Measurements from ENCODE around the gene HOXC11. TPM values are rescaled to one million over a fixed set of nuclear protein-coding genes. Genes with fewer than 3 reads are reported as not detected.

Gene HOXC11
- total and polyA plus RNA-seq, 2 donors, result 1.3 to 1.5 TPM

DNA sequence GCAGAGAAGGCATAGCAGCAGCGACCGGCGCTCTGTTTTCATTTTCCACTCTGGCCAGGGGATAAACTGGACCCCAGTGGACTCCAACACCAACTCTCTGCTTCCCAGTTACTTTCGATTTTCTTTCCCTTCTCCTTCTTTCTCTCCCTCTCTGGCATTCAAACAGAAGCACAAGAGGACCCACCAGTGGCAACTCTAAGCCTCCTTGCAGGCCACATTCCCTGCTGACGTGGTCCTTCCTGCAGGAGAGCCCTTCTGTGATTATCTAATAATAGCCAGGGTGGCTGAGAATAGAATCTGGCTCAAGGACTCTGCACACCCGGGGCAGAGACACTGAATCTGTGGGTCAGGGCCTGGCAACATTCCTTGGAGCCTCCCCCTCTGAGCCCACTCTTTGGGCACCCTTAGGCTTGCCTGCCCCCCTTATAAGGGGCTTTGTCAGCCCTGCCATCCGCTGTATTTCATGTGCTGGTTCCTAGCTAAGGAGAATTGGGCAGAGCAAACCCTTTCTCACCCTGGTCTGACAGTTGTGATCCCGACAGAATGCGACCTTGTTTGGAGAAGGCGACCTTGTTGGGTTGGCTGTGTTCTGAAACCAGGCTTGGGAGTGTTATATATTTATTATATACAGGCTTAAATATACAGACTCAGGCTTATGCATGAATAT is 47.1 kb downstream of the HOXC11 start:
- no peak for DNase-seq (ENCODE audit: extremely low spot score)
- Histone ChIP-seq H3K36me3 (ENCODE audit: insufficient read depth) (no peaks in the 10 kb centered on the region), H3K27ac (ENCODE audit: low read depth) (no peak overlapping the region), H3K4me1 (ENCODE audit: insufficient read depth) (no peaks in the 10 kb centered on the region), H3K4me3 (ENCODE audit: low read depth, low read length) (no peak overlapping the region)
- WGBS, result 40% methylated on average over 10 of the region's 10 CpGs

DNA sequence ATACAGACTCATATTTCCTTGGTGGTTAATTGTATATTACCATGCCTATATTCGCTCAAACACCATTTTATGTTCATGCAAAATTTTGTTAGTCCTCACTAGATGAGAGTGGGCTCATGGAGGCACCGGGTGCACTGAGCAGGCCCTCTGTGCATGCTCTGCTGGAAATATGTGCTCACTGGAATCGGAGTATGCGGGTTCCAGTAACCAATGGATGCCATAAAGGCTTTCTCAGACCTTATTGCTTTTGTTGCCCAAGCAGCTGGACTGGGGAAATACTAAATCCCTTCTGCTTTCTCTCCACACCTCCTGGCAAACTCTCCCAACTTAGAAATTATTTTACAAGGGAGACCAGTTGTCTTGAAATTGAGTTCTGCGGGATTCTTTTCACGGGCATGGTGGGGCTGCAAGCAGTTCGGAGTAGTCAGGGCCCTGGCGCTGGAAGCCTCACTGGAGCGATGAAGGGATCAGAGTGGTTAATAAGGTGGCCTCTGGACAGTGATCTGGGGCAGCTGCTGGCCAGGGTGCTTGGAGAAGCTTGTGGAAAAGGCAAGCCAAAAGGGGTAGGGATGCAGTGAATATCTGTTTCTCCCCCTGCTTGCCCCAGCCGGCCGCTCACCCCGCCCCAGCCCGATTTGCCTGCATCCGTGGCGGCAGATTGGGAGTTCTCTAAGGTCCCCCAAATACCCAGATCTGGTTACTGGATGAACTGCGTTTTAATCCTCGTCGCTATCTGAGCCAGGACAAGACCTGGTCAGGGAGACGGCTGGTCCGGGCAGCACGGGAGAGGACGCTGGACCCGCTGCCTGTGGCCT is 47.9 kb downstream of the HOXC11 start:
- H3K4me3 ChIP-seq (ENCODE audit: low read depth, low read length), result no peak overlapping the region
- H3K36me3 ChIP-seq (ENCODE audit: insufficient read depth), result no peaks in the 10 kb centered on the region
- DNase-seq (ENCODE audit: extremely low spot score), result no peak
- H3K4me1 ChIP-seq (ENCODE audit: insufficient read depth), result no peaks in the 10 kb centered on the region
- 48% methylated on average over 23 of the region's 23 CpGs for WGBS
- H3K27ac ChIP-seq (ENCODE audit: low read depth), result no peak overlapping the region

DNA sequence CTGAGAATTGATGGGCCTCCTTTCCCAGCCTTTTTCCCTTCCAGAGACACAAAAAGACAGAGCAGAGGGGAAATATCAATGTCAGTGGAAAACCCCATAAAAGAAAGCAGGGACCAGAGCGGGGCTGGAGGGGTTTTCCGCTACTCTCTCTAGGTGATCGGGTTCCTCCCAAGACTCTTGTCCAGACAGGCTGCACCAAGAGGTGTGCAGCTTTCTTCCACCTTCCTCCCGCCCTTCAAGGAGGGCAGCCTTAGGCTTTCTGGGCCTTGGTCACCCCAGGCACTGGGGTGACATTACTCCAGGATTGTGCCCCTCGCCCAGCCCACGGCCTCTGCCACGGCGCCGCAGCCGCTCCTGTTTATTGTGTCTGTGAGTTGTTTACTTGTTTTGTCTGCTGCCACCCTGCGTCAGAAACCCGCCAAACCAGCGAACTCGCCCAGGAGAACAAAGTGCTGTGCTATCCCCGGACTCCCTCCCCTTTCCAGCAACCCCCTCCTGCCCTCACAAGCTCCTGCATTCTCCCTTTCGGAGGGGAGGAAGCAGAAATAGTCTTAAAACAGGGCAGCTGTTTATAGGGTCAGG is 48.6 kb downstream of the HOXC11 start:
- Histone ChIP-seq H3K36me3 (ENCODE audit: insufficient read depth) (no peaks in the 10 kb centered on the region), H3K27ac (ENCODE audit: low read depth) (no peak overlapping the region), H3K4me1 (ENCODE audit: insufficient read depth) (no peaks in the 10 kb centered on the region), H3K4me3 (ENCODE audit: low read depth, low read length) (no peak overlapping the region)
- 26% methylated on average over 16 of the region's 16 CpGs for WGBS
- DNase-seq (ENCODE audit: extremely low spot score), result no peak

DNA sequence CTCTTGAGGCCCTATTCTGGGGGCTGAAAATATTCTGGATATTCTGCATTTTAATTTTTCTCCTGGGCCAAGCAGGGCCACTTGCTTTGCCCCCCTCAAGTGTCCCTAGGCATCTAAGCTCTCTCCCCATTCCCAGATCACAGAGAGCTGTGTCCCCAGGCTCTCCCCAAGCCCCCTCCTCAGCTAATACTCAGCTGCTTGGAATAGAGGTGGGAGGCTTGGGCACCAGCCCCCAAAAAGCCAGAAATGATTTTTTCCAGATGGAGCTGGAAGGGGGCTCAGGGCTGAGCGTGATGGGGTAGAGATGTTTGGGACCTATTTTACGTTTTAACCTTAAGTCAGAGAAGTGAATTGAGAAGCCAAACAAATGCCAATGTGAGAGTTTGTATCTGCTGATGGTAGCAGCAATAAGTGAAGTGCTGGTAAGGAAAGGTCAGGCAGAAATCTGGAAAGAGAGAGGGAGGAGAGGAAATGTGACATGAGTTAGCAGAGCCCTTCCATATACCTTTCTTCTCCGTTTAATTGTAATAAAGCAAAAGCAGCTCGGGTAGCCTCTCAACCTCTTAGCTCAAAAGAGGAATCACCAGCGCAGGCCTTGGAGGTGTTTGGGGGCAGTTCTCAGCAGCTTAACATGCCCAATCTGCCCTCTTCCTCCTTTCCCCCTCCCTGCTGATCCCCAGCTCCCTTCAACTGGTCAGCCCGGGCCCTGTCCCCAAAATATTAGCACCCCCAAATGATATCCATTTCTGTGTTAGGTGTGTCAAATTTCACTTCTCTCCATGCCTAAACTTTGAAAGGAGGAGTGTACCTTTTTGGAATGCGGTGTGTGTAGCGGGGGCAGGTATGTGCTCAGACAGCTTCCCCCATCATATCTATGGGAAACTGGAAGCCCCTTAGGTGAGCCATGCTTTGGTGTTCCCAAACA is 50.3 kb downstream of the HOXC11 start:
- H3K27ac ChIP-seq (ENCODE audit: low read depth), result no peak overlapping the region
- WGBS, result 41% methylated on average over 8 of the region's 8 CpGs

DNA sequence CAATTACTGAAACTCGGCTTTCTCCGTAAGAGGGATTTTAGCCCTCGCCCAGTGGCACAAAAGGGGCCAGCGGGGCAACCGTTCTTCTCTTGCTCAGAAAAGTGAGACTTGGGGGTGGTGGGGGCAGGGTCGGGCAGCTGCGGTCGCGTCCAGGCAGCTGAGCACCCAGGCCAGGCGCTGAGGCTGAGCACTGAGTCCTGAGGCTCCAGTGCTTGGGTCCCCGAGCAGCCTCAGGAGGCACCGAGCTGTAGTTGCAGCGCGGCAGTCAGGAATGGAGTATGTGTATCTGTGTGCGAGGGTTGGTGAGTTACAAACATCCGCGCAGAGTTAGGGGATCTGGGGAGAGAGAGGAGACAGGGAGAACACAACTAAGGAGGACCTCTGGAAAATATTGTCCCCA is 51.2 kb downstream of the HOXC11 start:
- H3K27ac ChIP-seq (ENCODE audit: low read depth), result no peak overlapping the region
- 21% methylated on average over 17 of the region's 17 CpGs for WGBS
- H3K4me1 ChIP-seq (ENCODE audit: insufficient read depth), result no peaks in the 10 kb centered on the region
- DNase-seq (ENCODE audit: extremely low spot score), result no peak
- no peak overlapping the region for H3K4me3 ChIP-seq (ENCODE audit: low read depth, low read length)
- no peaks in the 10 kb centered on the region for H3K36me3 ChIP-seq (ENCODE audit: insufficient read depth)

More for the DNA sequence above, 50.3 kb downstream of the HOXC11 start:
- no peak for DNase-seq (ENCODE audit: extremely low spot score)
- H3K4me3 ChIP-seq (ENCODE audit: low read depth, low read length), result no peak overlapping the region
- H3K36me3 ChIP-seq (ENCODE audit: insufficient read depth), result no peaks in the 10 kb centered on the region
- H3K4me1 ChIP-seq (ENCODE audit: insufficient read depth), result no peaks in the 10 kb centered on the region

DNA sequence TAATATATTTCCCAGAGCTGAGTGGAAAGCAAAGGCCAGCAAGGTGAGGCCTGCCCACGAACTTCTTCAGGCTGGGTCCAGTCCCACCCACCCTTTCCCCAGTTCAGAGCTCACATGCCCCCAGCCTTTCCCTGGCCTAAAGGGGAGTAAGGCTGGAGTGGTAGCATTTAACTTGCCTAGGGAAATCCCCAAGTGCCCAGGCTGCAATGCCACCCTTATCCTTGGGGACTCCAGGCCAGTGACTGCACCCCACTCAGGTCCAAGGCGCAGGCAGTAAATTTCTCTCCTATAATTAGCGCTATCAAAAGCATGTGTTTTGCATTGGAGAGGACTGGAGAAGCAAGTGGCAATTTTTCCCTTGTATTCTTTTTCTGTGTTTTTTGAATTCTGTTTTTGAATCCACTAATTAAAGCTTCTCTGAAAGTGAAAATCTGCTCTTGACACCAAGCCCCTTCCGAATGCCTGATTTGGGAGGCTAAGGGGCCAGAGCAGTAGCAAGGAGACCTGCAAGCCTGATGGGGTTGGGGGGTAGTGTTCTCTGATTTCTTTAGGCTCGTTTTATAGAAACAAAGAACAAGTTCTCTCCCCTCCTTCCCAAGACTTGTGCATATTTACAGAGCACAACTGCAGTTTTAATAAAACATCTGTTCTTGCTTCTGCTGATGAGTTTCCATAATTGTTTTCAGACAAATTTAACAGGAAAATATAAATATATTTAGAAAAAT is 51.8 kb downstream of the HOXC11 start:
- no peak overlapping the region for H3K4me3 ChIP-seq (ENCODE audit: low read depth, low read length)
- 36% methylated on average over 5 of the region's 5 CpGs for WGBS
- H3K36me3 ChIP-seq (ENCODE audit: insufficient read depth), result no peaks in the 10 kb centered on the region
- H3K4me1 ChIP-seq (ENCODE audit: insufficient read depth), result no peaks in the 10 kb centered on the region
- DNase-seq (ENCODE audit: extremely low spot score), result no peak
- H3K27ac ChIP-seq (ENCODE audit: low read depth), result no peak overlapping the region

DNA sequence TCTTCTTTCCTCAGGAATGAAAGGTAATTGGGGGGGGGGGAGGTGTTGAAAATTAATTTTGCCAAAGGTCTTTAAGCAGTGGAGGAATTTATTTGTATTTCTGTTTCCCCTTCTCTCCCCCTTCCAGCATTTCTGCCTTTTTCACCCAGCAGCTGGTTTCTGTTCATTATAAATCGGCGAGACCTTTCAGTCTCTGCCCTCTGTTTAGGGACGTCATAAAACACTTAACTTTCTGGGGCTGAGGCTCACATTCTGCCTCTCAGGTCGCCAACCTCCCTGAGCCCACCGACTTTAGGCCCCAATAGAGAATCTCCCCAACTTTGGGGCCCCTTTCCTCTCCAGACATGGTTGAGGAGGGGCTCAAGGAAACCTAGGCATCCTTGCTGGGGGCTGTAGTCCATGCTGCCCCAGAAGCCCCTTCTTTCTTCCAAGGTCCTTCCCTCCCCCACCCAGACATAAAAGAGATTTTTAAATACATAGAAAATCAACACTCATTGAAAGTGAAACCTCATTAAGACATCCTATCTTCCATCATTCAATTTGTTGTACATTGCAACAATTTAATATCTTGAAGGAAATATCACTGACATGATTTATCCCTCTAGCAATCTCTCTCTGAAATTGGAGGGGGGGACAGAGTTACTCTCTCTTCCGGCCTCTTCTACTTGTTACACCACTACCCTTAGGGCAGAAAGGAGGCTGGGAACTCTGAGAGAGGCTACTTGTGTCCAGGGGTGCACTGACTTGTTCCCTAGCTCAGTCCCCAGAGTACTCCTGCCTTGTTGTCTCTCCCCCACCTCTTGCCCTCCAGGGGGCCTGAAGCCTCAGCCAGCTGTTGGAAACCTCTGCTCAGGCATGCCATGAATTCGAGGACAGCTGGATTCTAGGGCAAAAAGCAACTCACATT is 52.8 kb downstream of the HOXC11 start:
- no peaks in the 10 kb centered on the region for H3K4me1 ChIP-seq (ENCODE audit: insufficient read depth)
- WGBS, result 23% methylated on average over 7 of the region's 7 CpGs
- no peak for DNase-seq (ENCODE audit: extremely low spot score)
- no peaks in the 10 kb centered on the region for H3K36me3 ChIP-seq (ENCODE audit: insufficient read depth)
- H3K4me3 ChIP-seq (ENCODE audit: low read depth, low read length), result no peak overlapping the region
- no peak overlapping the region for H3K27ac ChIP-seq (ENCODE audit: low read depth)

DNA sequence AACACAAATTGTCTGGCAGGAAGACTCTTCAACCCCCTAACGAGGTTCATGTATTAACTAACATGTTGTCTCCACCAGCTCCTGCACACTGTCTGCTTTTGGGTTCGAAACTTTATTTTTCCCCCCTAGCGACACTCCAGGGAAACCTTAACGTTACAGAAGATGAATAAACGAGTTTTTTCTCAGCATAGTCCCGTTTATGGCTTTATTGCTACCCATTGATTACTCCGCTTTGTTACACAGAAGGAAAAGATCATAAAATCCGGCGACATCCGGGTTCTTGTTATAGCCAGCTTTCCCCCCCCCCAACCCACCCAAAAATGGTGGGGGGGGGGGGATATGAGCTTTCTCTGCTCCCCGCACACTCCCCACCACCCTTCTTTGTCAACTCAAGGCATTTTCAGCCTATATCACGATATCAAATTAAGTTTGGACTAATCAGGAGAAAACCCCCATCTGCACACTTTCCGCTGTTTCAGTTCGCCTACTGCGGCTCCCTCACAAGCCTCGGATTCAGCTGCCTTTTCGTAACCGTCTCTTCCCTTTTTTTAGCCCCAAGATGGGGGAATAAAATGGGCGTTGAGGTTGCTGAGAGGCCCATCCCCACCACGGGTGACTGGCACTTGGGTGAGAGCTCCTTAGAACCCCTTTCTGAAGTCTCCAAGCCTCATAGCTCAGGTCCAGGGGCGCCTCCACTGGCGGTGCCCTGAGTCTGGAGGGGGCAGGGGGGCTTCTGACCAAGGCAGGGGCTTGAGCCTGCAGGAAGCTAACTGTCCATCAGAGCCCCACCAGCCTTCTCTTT is 53.9 kb downstream of the HOXC11 start:
- Histone ChIP-seq H3K27ac (ENCODE audit: low read depth) (no peak overlapping the region), H3K36me3 (ENCODE audit: insufficient read depth) (no peaks in the 10 kb centered on the region), H3K4me1 (ENCODE audit: insufficient read depth) (no peaks in the 10 kb centered on the region), H3K4me3 (ENCODE audit: low read depth, low read length) (no peak overlapping the region)
- no peak for DNase-seq (ENCODE audit: extremely low spot score)
- 14% methylated on average over 22 of the region's 22 CpGs for WGBS

Small RNA genes within 50 kb of the gene (small RNA-seq; reads per million reads assigned to genes)
- gene AC012531.3 (not detected), gene AC012531.4 (not detected), gene MIR196A2 (61.4 reads per million, percentile 97 among the genes with 10 or more reads in this experiment), gene RF01905 (not detected), gene RF01906 (not detected)

Other genes starting within 250 kb of the HOXC11 start
- gene CALCOCO1, start 245.7 kb upstream of the HOXC11 start, total RNA-seq, result 85.4 TPM
- 280 TPM for gene CALCOCO1, start 245.7 kb upstream of the HOXC11 start, polyA plus RNA-seq
- not detected for gene CISTR, start 221.1 kb upstream of the HOXC11 start, total RNA-seq
- not detected for gene CISTR, start 221.1 kb upstream of the HOXC11 start, polyA plus RNA-seq
- not detected for gene HOXC13, start 34.3 kb upstream of the HOXC11 start, total RNA-seq
- 0.19 TPM for gene HOXC13, start 34.3 kb upstream of the HOXC11 start, polyA plus RNA-seq
- not detected for gene HOXC12, start 18.2 kb upstream of the HOXC11 start, total RNA-seq
- gene HOXC12, start 18.2 kb upstream of the HOXC11 start, polyA plus RNA-seq, result 0.04 TPM
- gene HOTAIR, start 1.8 kb downstream of the HOXC11 start, total RNA-seq, result 1.1 TPM
- 6.3 TPM for gene HOTAIR, start 1.8 kb downstream of the HOXC11 start, polyA plus RNA-seq
- gene HOXC10, start 12.0 kb downstream of the HOXC11 start, total RNA-seq, result 1.6 TPM
- 2.8 TPM for gene HOXC10, start 12.0 kb downstream of the HOXC11 start, polyA plus RNA-seq
- gene HOXC9, start 27.0 kb downstream of the HOXC11 start, total RNA-seq, result 1.8 TPM
- 0.73 TPM for gene HOXC9, start 27.0 kb downstream of the HOXC11 start, polyA plus RNA-seq
- 0.16 TPM for gene HOXC8, start 35.9 kb downstream of the HOXC11 start, total RNA-seq
- 0.33 TPM for gene HOXC8, start 35.9 kb downstream of the HOXC11 start, polyA plus RNA-seq
- gene HOXC6, start 55.3 kb downstream of the HOXC11 start, total RNA-seq, result 1.5 TPM
- gene HOXC6, start 55.3 kb downstream of the HOXC11 start, polyA plus RNA-seq, result 0.72 TPM
- 0.42 TPM for gene HOXC5, start 59.9 kb downstream of the HOXC11 start, total RNA-seq
- gene HOXC5, start 59.9 kb downstream of the HOXC11 start, polyA plus RNA-seq, result 0.11 TPM
- gene HOXC4, start 80.7 kb downstream of the HOXC11 start, total RNA-seq, result 1.6 TPM
- gene HOXC4, start 80.7 kb downstream of the HOXC11 start, polyA plus RNA-seq, result 0.58 TPM
- 23.8 TPM for gene SMUG1, start 215.9 kb downstream of the HOXC11 start, total RNA-seq
- 21.4 TPM for gene SMUG1, start 215.9 kb downstream of the HOXC11 start, polyA plus RNA-seq

Measured in urinary bladder (tissue), 4 donors.